HepG2 (cell line): Measurements from ENCODE around the gene PMEPA1. TPM values are rescaled to one million over a fixed set of nuclear protein-coding genes. Genes with fewer than 3 reads are reported as not detected.

Experiments
- ATAC-seq: fragments of 200-7000 bp; cut with Tn5 transposase; 3 replicates; pipeline ENCODE4 v1.9.1; 2020; ENCODE audit warnings: mild to moderate bottlenecking, moderate library complexity
- BruUV-seq: library from RNA; stranded (reverse); fragments of 400-500 nt; replicated peaks from 2 replicates; lab custom pipeline; 2021; lab: Mats Ljungman, UMichigan
- CTCF ChIA-PET: fragments of 300-600 bp; formaldehyde crosslinking; extraction: SDS; loops from one replicate; lab custom pipeline; 2021; ENCODE audit warnings: low total read pairs, inconsistent platforms, low intra/inter-chr PET ratio; lab: Yijun Ruan, JAX
- POLR2A ChIA-PET: fragments of 350-600 bp; sonication (Branson Sonifier 250); formaldehyde crosslinking; loops from one replicate; lab custom pipeline; 2020; ENCODE audit warnings: antibody characterized with exemption, inconsistent platforms; lab: Yijun Ruan, JAX
- DNase-seq: peaks from one replicate; pipeline ENCODE4 v3.0.0-alpha.2; 2015; ENCODE audit warnings: low spot score
- FAIRE-seq: peaks from 3 replicates; lab custom pipeline; 2011; peaks lifted over from hg19 to GRCh38; lab: Jason Lieb, UNC
- H2AFZ ChIP-seq: one replicate; pipeline ENCODE4 v1.6.1; 2011; ENCODE audit warnings: low read length, inconsistent platforms
- H3K27ac ChIP-seq: fragments of 300-600 bp; 3 replicates; pipeline ENCODE4 v1.8.0; 2011; ENCODE audit warnings: mixed run types, mild to moderate bottlenecking, mixed read lengths, low read length, inconsistent platforms; ENCODE audit not compliant: insufficient read depth; ENCODE audit errors: extremely low read length
- H3K27me3 ChIP-seq, 2 experiments: fragments of 200-600 bp in 1 of 2; 2 replicates in 1 of 2; 3 replicates in 1 of 2; pipeline versions ENCODE4 v1.6.0 to v1.8.0; 2011; ENCODE audit warnings: low read length in 2 of 2, mild to moderate bottlenecking in 2 of 2, moderate library complexity in 2 of 2, inconsistent platforms in 1 of 2; ENCODE audit not compliant: insufficient read depth in 2 of 2, control insufficient read depth in 1 of 2
- H3K36me3 ChIP-seq, 2 experiments: fragments of 200-600 bp in 1 of 2; replicated peaks in 1 of 2; 2 replicates in 1 of 2; 3 replicates in 1 of 2; pipeline versions ENCODE4 v1.5.1 to v1.8.0; 2011; ENCODE audit warnings: low read length in 2 of 2, inconsistent platforms in 1 of 2; ENCODE audit not compliant: insufficient read depth in 2 of 2, control insufficient read depth in 1 of 2
- H3K4me1 ChIP-seq: 2 replicates; pipeline ENCODE4 v1.5.1; 2012; ENCODE audit warnings: low read length, inconsistent platforms; ENCODE audit not compliant: insufficient read depth
- H3K4me2 ChIP-seq: 2 replicates; pipeline ENCODE4 v1.6.0; 2011; ENCODE audit warnings: low read depth, low read length, inconsistent platforms
- H3K4me3 ChIP-seq, 3 experiments: fragments of 200-600 bp in 1 of 3; sonication (generic), shearing (Covaris generic) in 1 of 3; replicated peaks in 1 of 3; 2 replicates each; pipeline ENCODE4 v1.5.1; 2011 to 2016; ENCODE audit warnings: low read length in 3 of 3, inconsistent platforms in 2 of 3, low read depth in 2 of 3, mild to moderate bottlenecking in 2 of 3, control low read depth in 1 of 3, mixed read lengths in 1 of 3; ENCODE audit not compliant: insufficient read depth in 1 of 3
- H3K79me2 ChIP-seq: one replicate; pipeline ENCODE4 v1.6.1; 2011; ENCODE audit warnings: low read length, inconsistent platforms; ENCODE audit not compliant: insufficient read depth
- H3K9ac ChIP-seq: 2 replicates; pipeline ENCODE4 v1.6.0; 2011; ENCODE audit warnings: mild to moderate bottlenecking, low read depth, low read length, inconsistent platforms; ENCODE audit not compliant: insufficient read depth
- H3K9me3 ChIP-seq: 2 replicates; pipeline ENCODE4 v1.5.1; 2012; ENCODE audit warnings: mild to moderate bottlenecking, low read length
- H4K20me1 ChIP-seq: 2 replicates; pipeline ENCODE4 v1.6.0; 2011; ENCODE audit warnings: inconsistent platforms, mild to moderate bottlenecking, low read length, moderate library complexity; ENCODE audit not compliant: insufficient read depth
- HOXA5 ChIP-seq: sonication (generic); formaldehyde crosslinking; IDR thresholded peaks from 2 replicates; pipeline ENCODE4 v1.4.0; 2020; ENCODE audit warnings: missing genetic modification reagents
- KMT2A ChIP-seq: sonication (generic); formaldehyde crosslinking; IDR thresholded peaks from 2 replicates; pipeline ENCODE4 v1.4.0; 2020; ENCODE audit warnings: missing genetic modification reagents
- NFIB ChIP-seq: sonication (generic); formaldehyde crosslinking; IDR thresholded peaks from 2 replicates; pipeline ENCODE4 v1.9.0; 2021; ENCODE audit warnings: missing genetic modification reagents, mild to moderate bottlenecking, borderline replicate concordance
- NPAS2 ChIP-seq: sonication (generic); formaldehyde crosslinking; IDR thresholded peaks from 2 replicates; pipeline ENCODE4 v1.8.0; 2022; ENCODE audit warnings: mild to moderate bottlenecking, missing genetic modification reagents, borderline replicate concordance
- RCOR2 ChIP-seq: IDR thresholded peaks from 2 replicates; pipeline ENCODE4 v1.6.1; 2016; ENCODE audit warnings: missing biosample characterization, missing genetic modification reagents
- SAFB2 ChIP-seq: sonication (generic); formaldehyde crosslinking; IDR thresholded peaks from 2 replicates; pipeline ENCODE4 v1.5.1; 2020; ENCODE audit warnings: missing genetic modification reagents, low read depth, mild to moderate bottlenecking, borderline replicate concordance
- TAF1 ChIP-seq: sonication (generic); formaldehyde crosslinking; IDR thresholded peaks from 2 replicates; pipeline ENCODE4 v1.4.0; 2020; ENCODE audit warnings: missing genetic modification reagents
- ZMYM4 ChIP-seq: sonication (generic); formaldehyde crosslinking; IDR thresholded peaks from 2 replicates; pipeline ENCODE4 v1.8.1; 2023; ENCODE audit warnings: mild to moderate bottlenecking, missing genetic modification reagents
- WGBS: methylation state at CpG from one replicate; pipeline ENCODE4 v1.1.6; 2017; ENCODE audit warnings: low lambda C conversion rate; 5-methylcytosine and 5-hydroxymethylcytosine counted together
- in situ Hi-C: cut with HindIII; loops from 2 replicates; pipeline ENCODE4 v1.10.0; 2017; ENCODE audit warnings: low pct_unique_long_range_greater_than_20kb; ENCODE audit not compliant: extremely low pct_ligation_motif_present
- intact Hi-C: fragments of 100-400 bp; cut with micrococcal nuclease; formaldehyde crosslinking; loops from one replicate; pipeline ENCODE4 v1.10.0; 2022; ENCODE audit not compliant: unreplicated experiment
- polyA plus RNA-seq, 8 experiments: library from polyadenylated mRNA; depleted of rRNA in 3 of 8; stranded (reverse) in 7 of 8; unstranded in 1 of 8; fragments of >200 nt; fragmentation: Illumina TruSeq in 4 of 8; extraction: Trizol in 4 of 8; gene quantifications; 2 replicates each; pipeline versions ENCODE4 v1.2.1 to v1.2.3, GENCODE V29; 2011 to 2016; ENCODE audit warnings: low read depth in 4 of 8, missing spikeins in 1 of 8, mixed read lengths in 1 of 8; ENCODE audit not compliant: insufficient read depth in 1 of 8
- total RNA-seq, 5 experiments: library from RNA; depleted of rRNA; stranded (reverse); fragments of >200 nt; fragmentation: Illumina TruSeq; extraction: Trizol; gene quantifications; 2 replicates each; pipeline ENCODE4 v1.2.3, GENCODE V29; 2016; ENCODE audit warnings: low read depth in 1 of 5
- TF ChIP-seq, protein P1 (sequence below): fragments of 450-650 bp; IDR thresholded peaks from 2 replicates; pipeline ENCODE4 v1.6.1; 2017; ENCODE audit warnings: mild to moderate bottlenecking
- TF ChIP-seq, protein P2 (sequence below): sonication (generic); formaldehyde crosslinking; IDR thresholded peaks from 2 replicates; pipeline ENCODE4 v1.9.0; 2021; ENCODE audit warnings: missing genetic modification reagents, borderline replicate concordance
- TF ChIP-seq, protein P3 (sequence below): sonication (generic); formaldehyde crosslinking; IDR thresholded peaks from 2 replicates; pipeline ENCODE4 v1.8.0; 2022; ENCODE audit warnings: mild to moderate bottlenecking, missing genetic modification reagents, borderline replicate concordance
- TF ChIP-seq, protein P4 (sequence below): sonication (generic); formaldehyde crosslinking; IDR thresholded peaks from 2 replicates; pipeline ENCODE4 v1.5.1; 2020; ENCODE audit warnings: missing genetic modification reagents, mild to moderate bottlenecking, borderline replicate concordance
- TF ChIP-seq, protein P5 (sequence below): sonication (generic); formaldehyde crosslinking; IDR thresholded peaks from 2 replicates; pipeline ENCODE4 v1.8.0; 2022; ENCODE audit warnings: low read depth, missing genetic modification reagents

Gene PMEPA1
- total and polyA plus RNA-seq, 2 of the 13 experiments (the other 11 are each of a cell fraction or from before 2014, with no cell fraction given): not detected

DNA sequence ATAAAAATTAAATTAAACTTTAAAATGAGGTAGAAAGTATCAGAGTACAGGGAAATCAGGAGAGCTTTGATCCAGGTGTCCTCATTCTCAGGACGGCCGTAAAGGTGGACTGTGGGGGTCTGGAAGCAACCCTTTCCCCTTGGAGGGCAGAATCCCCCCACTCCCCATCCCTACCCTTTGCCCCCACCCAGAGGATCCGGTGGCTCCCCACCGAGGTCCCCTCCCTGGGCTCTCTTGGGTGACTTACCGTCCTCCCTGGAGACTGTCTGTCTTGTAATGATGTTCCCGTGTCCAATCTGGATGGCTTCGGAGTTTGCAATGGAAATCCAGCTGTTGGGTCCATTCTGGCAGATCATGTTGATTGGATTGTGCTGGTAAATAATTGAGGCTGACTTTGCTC, 96.9 kb downstream of the PMEPA1 start (continued):
- TF ChIP-seq, protein P1, sequence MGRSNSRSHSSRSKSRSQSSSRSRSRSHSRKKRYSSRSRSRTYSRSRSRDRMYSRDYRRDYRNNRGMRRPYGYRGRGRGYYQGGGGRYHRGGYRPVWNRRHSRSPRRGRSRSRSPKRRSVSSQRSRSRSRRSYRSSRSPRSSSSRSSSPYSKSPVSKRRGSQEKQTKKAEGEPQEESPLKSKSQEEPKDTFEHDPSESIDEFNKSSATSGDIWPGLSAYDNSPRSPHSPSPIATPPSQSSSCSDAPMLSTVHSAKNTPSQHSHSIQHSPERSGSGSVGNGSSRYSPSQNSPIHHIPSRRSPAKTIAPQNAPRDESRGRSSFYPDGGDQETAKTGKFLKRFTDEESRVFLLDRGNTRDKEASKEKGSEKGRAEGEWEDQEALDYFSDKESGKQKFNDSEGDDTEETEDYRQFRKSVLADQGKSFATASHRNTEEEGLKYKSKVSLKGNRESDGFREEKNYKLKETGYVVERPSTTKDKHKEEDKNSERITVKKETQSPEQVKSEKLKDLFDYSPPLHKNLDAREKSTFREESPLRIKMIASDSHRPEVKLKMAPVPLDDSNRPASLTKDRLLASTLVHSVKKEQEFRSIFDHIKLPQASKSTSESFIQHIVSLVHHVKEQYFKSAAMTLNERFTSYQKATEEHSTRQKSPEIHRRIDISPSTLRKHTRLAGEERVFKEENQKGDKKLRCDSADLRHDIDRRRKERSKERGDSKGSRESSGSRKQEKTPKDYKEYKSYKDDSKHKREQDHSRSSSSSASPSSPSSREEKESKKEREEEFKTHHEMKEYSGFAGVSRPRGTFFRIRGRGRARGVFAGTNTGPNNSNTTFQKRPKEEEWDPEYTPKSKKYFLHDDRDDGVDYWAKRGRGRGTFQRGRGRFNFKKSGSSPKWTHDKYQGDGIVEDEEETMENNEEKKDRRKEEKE: no peak
- no peak for TF ChIP-seq RCOR2
- TF ChIP-seq ZMYM4 (CRISPR knock-in tag): no peak
- no peak for TF ChIP-seq HOXA5
- no peak for TF ChIP-seq SAFB2 (CRISPR knock-in tag)

DNA sequence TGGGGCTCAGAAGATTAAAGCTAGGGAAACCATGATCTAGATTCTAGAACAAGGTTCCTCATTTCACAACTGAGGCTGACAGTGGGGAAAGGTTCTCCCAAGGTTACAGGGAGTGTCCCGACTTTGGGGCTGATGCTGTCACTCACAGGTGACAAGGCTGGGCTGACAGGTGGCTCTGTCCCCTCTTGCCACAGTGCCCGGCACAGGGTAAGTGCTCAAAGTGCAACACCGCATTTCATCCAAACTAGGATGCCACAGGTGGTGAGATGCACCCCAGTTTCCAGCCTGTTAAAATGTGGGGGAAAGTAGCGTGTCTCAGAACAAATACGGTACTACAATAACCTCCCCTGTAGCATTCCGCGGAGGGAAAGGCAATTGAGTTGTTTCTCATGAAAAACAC, 97.4 kb downstream of the PMEPA1 start:
- no peaks in the 10 kb centered on the region; the same call in 1 of the 2 replicates for H4K20me1 ChIP-seq
- DNase-seq: no peak
- FAIRE-seq: no peak
- no peaks in the 10 kb centered on the region for H3K36me3 ChIP-seq
- no peaks in the 10 kb centered on the region for H3K4me1 ChIP-seq
- H3K79me2 ChIP-seq: no peaks in the 10 kb centered on the region
- POLR2A ChIA-PET: no interaction called here
- no peak overlapping the region for H3K4me3 ChIP-seq
- no peak overlapping the region for H2AFZ ChIP-seq
- intact Hi-C loops: no loop called here
- H3K9me3 ChIP-seq: no peaks in the 10 kb centered on the region
- ATAC-seq: no peak
- WGBS: 44% methylated on average over 7 of the region's 7 CpGs
- H3K9ac ChIP-seq: no peak overlapping the region
- no peak overlapping the region for H3K4me2 ChIP-seq
- no TSS peak for BruUV-seq
- CTCF ChIA-PET: no interaction called here
- H3K27me3 ChIP-seq: peaks cover 20 to 78% of the 10 kb centered on the region in 2 experiments; a peak in 3 of 5 replicates
- H3K27ac ChIP-seq: no peak overlapping the region
- in situ Hi-C loops: no loop called here
- TF ChIP-seq, protein P2, sequence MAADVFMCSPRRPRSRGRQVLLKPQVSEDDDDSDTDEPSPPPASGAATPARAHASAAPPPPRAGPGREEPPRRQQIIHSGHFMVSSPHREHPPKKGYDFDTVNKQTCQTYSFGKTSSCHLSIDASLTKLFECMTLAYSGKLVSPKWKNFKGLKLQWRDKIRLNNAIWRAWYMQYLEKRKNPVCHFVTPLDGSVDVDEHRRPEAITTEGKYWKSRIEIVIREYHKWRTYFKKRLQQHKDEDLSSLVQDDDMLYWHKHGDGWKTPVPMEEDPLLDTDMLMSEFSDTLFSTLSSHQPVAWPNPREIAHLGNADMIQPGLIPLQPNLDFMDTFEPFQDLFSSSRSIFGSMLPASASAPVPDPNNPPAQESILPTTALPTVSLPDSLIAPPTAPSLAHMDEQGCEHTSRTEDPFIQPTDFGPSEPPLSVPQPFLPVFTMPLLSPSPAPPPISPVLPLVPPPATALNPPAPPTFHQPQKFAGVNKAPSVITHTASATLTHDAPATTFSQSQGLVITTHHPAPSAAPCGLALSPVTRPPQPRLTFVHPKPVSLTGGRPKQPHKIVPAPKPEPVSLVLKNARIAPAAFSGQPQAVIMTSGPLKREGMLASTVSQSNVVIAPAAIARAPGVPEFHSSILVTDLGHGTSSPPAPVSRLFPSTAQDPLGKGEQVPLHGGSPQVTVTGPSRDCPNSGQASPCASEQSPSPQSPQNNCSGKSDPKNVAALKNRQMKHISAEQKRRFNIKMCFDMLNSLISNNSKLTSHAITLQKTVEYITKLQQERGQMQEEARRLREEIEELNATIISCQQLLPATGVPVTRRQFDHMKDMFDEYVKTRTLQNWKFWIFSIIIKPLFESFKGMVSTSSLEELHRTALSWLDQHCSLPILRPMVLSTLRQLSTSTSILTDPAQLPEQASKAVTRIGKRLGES (CRISPR knock-in tag): no peak
- TF ChIP-seq, protein P3, sequence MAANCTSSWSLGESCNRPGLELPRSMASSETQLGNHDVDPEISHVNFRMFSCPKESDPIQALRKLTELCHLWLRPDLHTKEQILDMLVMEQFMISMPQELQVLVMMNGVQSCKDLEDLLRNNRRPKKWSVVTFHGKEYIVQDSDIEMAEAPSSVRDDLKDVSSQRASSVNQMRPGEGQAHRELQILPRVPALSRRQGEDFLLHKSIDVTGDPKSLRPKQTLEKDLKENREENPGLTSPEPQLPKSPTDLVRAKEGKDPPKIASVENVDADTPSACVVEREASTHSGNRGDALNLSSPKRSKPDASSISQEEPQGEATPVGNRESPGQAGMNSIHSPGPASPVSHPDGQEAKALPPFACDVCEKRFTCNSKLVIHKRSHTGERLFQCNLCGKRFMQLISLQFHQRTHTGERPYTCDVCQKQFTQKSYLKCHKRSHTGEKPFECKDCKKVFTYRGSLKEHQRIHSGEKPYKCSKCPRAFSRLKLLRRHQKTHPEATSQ (CRISPR knock-in tag): no peak
- TF ChIP-seq NPAS2 (CRISPR knock-in tag) (no peak), NFIB (CRISPR knock-in tag) (no peak), KMT2A (CRISPR knock-in tag) (no peak), TAF1 (CRISPR knock-in tag) (no peak)
- TF ChIP-seq, protein P4, sequence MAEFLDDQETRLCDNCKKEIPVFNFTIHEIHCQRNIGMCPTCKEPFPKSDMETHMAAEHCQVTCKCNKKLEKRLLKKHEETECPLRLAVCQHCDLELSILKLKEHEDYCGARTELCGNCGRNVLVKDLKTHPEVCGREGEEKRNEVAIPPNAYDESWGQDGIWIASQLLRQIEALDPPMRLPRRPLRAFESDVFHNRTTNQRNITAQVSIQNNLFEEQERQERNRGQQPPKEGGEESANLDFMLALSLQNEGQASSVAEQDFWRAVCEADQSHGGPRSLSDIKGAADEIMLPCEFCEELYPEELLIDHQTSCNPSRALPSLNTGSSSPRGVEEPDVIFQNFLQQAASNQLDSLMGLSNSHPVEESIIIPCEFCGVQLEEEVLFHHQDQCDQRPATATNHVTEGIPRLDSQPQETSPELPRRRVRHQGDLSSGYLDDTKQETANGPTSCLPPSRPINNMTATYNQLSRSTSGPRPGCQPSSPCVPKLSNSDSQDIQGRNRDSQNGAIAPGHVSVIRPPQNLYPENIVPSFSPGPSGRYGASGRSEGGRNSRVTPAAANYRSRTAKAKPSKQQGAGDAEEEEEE (CRISPR knock-in tag): no peak
- TF ChIP-seq, protein P5, sequence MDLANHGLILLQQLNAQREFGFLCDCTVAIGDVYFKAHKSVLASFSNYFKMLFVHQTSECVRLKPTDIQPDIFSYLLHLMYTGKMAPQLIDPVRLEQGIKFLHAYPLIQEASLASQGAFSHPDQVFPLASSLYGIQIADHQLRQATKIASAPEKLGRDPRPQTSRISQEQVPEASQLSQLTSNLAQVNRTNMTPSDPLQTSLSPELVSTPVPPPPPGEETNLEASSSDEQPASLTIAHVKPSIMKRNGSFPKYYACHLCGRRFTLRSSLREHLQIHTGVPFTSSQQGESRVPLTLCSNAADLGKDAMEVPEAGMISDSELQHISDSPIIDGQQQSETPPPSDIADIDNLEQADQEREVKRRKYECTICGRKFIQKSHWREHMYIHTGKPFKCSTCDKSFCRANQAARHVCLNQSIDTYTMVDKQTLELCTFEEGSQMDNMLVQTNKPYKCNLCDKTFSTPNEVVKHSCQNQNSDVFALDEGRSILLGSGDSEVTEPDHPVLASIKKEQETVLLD (CRISPR knock-in tag): no peak
